Right lobe of liver (tissue), 6 donors: ENCODE measurements around the gene ZMIZ1. TPM values are rescaled to one million over a fixed set of nuclear protein-coding genes. Genes with fewer than 3 reads are reported as not detected.

ENCODE experiments used
- ATAC-seq, 4 donors: fragments of 200-7000 bp; cut with Tn5 transposase; one replicate each; pipeline ENCODE4 v1.9.1; 2020; ENCODE audit warnings: mild to moderate bottlenecking in 4 of 4, moderate library complexity in 4 of 4
- DNase-seq, 3 donors: peaks; one replicate each; pipeline ENCODE4 v3.0.0-alpha.2; 2020
- H3K27ac ChIP-seq, 3 donors: fragments of 200-600 bp; one replicate each; pipeline ENCODE4 v1.8.0; 2022
- H3K27me3 ChIP-seq, 2 donors: fragments of 200-600 bp; one replicate each; pipeline ENCODE4 v1.8.0; 2022
- H3K36me3 ChIP-seq, 4 donors: fragments of 200-600 bp; sonication (generic) in 1 of 4; one replicate each; pipeline versions ENCODE4 v1.5.1 to v1.8.0; 2017 to 2022; ENCODE audit warnings: control low read depth in 1 of 4
- H3K4me1 ChIP-seq, 4 donors: fragments of 200-600 bp; sonication (generic) in 1 of 4; one replicate each; pipeline versions ENCODE4 v1.5.1 to v1.8.0; 2017 to 2022; ENCODE audit warnings: control low read depth in 1 of 4
- H3K4me3 ChIP-seq, 3 donors: fragments of 200-600 bp; one replicate each; pipeline ENCODE4 v1.8.0; 2022
- H3K9me3 ChIP-seq, 4 donors: fragments of 200-600 bp; sonication (generic) in 1 of 4; one replicate each; pipeline versions ENCODE4 v1.5.1 to v1.8.0; 2017 to 2022; ENCODE audit warnings: control low read depth in 1 of 4
- CTCF ChIP-seq, 4 donors: fragments of 200-600 bp in 3 of 4; fragments of 450-650 bp in 1 of 4; IDR thresholded peaks; one replicate each; pipeline versions ENCODE4 v1.5.1 to v1.8.0; 2016 to 2022; ENCODE audit warnings: antibody characterized with exemption in 4 of 4, mild to moderate bottlenecking in 2 of 4
- POLR2A ChIP-seq: fragments of 450-650 bp; IDR thresholded peaks from one replicate; pipeline ENCODE4 v1.6.1; 2017; ENCODE audit warnings: antibody characterized with exemption, mild to moderate bottlenecking
- WGBS: methylation state at CpG from one replicate; pipeline ENCODE4 v1.1.6; 2018; ENCODE audit warnings: low coverage, low lambda C conversion rate; ENCODE audit not compliant: insufficient coverage; ENCODE audit errors: missing lambda C conversion rate; 5-methylcytosine and 5-hydroxymethylcytosine counted together
- intact Hi-C, 2 donors: fragments of 100-400 bp; cut with DNase I; formaldehyde crosslinking; loops; one replicate each; pipeline versions ENCODE4 v1.11.2 to v1.14.1; 2022
- long read RNA-seq: library from polyadenylated mRNA; unstranded; transcript quantifications from one replicate; pipeline ENCODE4 v2.0.0, GENCODE V29; 2019
- total RNA-seq, 6 experiments: library from RNA; depleted of rRNA in 2 of 6; stranded (reverse); fragments of >200 nt in 2 of 6; fragmentation: NEBNext Ultra II Directional in 3 of 6; extraction: Animal tissue kit (Norgen Biotek cat#: 25700) in 3 of 6; gene quantifications; one replicate each; pipeline versions ENCODE4 v1.1.0 to v1.2.4, GENCODE V29; 2016 to 2023
- donor health status: DM: no; HTN: yes; CAD: no.
- donor health status: DM: no; HTN: no; CAD: no.
- donor health status: DM: no; HTN: no; CAD: no.
- donor health status: DM: no; HTN: yes; CAD: no.
- donor health status: DM: no; HTN: yes; CAD: no.

Gene ZMIZ1
- total RNA-seq, result 10 to 100 TPM in 5 of 6 experiments, 1 to 10 TPM in 1; 9.9 to 22.8 (median 12.3) TPM
- long read RNA-seq, partial matches to known transcripts, result 0 of 1 reads
- long read RNA-seq, other reads (novel, unspliced or antisense), result 1 of 1 reads

GRCh38 chr10:79068562-79069324, at the start of gene ZMIZ1:
Gene ZMIZ1, plus strand, starts transcription at chr10:79068966. Its CDS starts 132,667 bp downstream, at chr10:79201633.
- WGBS, result 3% methylated on average over 12 of the region's 92 CpGs
- intact Hi-C loops, result loop anchor here in 1 of 2 donors (10.0 kb wide), 1 partner anchor 126 kb away; no protein-coding TSS in a partner anchor
- DNase-seq (peak; percentile 89 to 92 (median 89)), ATAC-seq (peak; percentile 50 to 58 (median 54))
- peak within 1 kb of the TSS; percentile 90 to 96 (median 92) for H3K27ac ChIP-seq
- H3K4me3 ChIP-seq, result peak within 1 kb of the TSS; percentile 87 to 96 (median 89)
- TF ChIP-seq POLR2A (peak; percentile 93), CTCF (IDR thresholded peaks at IDR 0.05) (peak; percentile 15 to 59 (median 28))
- H3K27me3 ChIP-seq, result no peaks in the 10 kb centered on the region
- H3K36me3 ChIP-seq, result no peaks in the 10 kb centered on the region
- peaks cover 0 to 36% (median 12%) of the 10 kb centered on the region in 4 donors for H3K4me1 ChIP-seq
- no peaks in the 10 kb centered on the region for H3K9me3 ChIP-seq

- DNase-seq, result peak in 1 of 3 donors; percentile 24
- Histone ChIP-seq H3K27ac (no peak overlapping the region), H3K4me1 (peaks cover 0 to 53% (median 24%) of the 10 kb centered on the region in 4 donors), H3K4me3 (no peak overlapping the region), H3K36me3 (no peaks in the 10 kb centered on the region), H3K9me3 (no peaks in the 10 kb centered on the region), H3K27me3 (no peaks in the 10 kb centered on the region)
- no peak for ATAC-seq
- 84% methylated on average over 5 of the region's 5 CpGs for WGBS
- intact Hi-C loops, result no loop called here
- no peak for TF ChIP-seq POLR2A
- no peak for TF ChIP-seq CTCF (IDR thresholded peaks at IDR 0.05)
These were observed 49.2 kb upstream of the ZMIZ1 start for GRCh38 chr10:79019441-79020014.

GRCh38 chr10:79020015-79020491, 48.7 kb upstream of the ZMIZ1 start:
- ATAC-seq, result peak; percentile 63 to 75 (median 69)

More at GRCh38 chr10:79020015-79020491, 48.7 kb upstream of the ZMIZ1 start:
- TF ChIP-seq CTCF (IDR thresholded peaks at IDR 0.05) (no peak), POLR2A (no peak)
- peak; percentile 58 to 78 (median 63) for DNase-seq
- no peaks in the 10 kb centered on the region for H3K36me3 ChIP-seq
- no peak overlapping the region for H3K4me3 ChIP-seq
- no peaks in the 10 kb centered on the region for H3K27me3 ChIP-seq
- H3K9me3 ChIP-seq, result no peaks in the 10 kb centered on the region
- 32% methylated on average over 3 of the region's 5 CpGs for WGBS
- H3K4me1 ChIP-seq, result peaks cover 0 to 58% (median 26%) of the 10 kb centered on the region in 4 donors
- H3K27ac ChIP-seq, result peak overlapping the region in 2 of 3 donors; percentile 17 to 58
- intact Hi-C loops, result no loop called here
